ENCODE results near the gene JMJD4.

Gene JMJD4

DNA sequence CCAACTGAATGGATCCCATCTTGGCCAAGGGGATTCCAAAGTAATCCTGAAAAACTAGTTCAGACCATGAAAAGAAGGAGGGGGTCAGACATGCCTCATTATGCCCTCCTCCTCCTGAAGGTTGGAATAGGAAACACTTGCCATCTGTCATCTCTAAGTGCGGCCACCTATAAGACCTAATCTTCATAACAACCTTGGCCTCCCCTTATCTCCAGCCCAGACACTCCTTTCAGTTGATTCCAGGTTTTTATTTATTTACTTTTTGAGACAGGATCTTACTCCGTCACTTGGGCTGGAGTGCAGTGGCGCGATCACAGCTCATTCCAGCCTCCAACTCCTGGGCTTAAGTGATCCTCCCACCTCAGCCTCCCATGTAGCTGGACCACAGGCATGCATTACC is 19.9 kb upstream of the JMJD4 start:
- FAIRE-seq: no peak

DNA sequence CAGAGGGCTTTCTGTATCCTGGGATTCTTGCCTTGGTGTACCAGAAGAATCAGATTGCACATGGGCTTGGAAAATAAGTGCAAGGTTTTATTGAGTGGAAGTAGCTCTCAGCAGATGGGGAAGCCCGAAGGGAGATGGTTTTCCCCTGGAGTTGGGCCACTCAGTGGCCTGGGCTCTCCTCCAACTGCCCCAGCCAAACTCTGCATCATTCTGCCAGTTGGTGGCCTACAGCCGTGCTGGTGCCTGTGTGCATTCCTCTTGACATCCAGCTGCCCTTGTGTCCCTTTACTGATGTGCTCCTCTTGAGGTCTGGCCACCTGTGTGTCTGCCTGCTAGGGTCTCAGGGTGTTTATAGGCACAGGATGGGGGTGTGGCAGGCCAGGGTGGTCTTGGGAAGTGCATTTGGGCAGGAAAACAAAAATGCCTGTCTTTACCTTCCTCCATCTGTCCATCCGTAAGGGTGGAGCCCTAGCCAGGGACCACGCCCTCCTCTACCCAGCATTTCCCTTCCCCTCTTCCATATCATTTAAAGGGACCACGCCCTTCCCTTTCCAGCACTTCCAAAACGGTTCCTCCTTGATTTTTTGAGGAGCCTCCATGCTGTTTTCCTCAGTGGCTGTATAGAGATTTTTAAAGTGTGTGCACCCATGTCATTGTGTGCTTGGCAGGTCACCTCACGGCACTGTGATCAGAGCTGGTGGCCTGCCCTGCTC is 19.1 kb upstream of the JMJD4 start:
- FAIRE-seq (no peak), DNase-seq (ENCODE audit: extremely low spot score, insufficient read length, low read depth) (no peak)

More for the DNA sequence above, 19.9 kb upstream of the JMJD4 start:
- no peak for DNase-seq (ENCODE audit: extremely low spot score, insufficient read length, low read depth)

DNA sequence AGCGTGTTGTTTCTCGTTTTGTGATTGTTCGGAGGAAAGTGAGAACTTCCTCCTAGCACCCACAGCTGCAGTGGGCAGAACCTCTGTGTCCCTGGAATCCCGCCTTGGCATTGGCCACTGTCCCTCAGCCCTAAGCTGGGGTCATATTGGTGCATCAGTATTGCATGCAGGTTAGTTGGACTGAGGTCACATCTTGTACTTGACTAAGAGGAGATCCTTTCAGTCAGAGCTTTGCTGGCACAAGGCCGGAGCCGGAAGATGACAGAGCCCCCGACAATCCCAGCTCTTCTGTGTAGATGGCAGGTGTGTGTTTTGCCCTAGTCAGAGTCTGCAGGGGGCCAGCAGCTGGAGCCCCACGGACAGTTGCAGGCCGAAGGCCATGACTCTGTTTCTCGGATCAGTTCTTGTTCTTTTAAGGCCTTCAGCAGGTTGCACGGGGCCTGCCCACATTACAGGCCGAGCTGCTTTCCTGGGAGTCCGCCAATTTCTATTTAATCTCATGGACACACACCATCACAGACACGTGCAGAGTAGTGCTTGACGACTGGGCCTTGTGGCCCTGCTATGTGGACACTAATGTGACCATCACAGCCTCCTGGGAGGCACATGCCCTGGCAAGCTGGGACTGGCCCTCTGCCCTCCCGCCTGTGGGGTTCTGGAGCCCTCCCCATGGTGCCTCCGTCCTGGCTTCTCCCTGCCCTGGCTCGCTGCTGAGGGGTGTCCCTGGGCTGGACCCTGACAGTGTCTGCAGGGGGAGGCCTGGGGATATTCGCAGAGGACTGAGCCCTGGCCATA is 15.0 kb upstream of the JMJD4 start:
- DNase-seq (ENCODE audit: extremely low spot score, insufficient read length, low read depth): no peak
- FAIRE-seq: no peak

DNA sequence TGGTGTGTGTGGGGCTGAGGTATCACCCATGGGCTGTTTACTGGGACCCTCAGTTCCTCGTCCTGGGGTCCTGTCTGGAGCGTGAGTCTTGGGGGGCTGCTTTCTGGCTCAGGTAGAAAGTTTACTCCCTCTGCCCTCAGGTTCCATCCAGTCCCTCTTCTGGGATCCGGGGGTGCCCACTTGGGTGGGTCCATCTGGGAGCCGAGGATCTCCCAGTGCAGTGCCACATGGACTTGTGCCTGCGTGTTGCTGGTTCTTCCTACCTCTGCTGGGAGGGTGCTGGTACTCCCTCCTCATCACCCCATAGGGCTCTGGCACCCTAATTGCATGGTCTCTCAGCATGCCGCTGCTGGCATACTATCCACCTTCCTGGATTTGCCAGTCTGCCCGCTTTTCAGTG is 14.1 kb upstream of the JMJD4 start:
- no peak for FAIRE-seq
- no peak for DNase-seq (ENCODE audit: extremely low spot score, insufficient read length, low read depth)

DNA sequence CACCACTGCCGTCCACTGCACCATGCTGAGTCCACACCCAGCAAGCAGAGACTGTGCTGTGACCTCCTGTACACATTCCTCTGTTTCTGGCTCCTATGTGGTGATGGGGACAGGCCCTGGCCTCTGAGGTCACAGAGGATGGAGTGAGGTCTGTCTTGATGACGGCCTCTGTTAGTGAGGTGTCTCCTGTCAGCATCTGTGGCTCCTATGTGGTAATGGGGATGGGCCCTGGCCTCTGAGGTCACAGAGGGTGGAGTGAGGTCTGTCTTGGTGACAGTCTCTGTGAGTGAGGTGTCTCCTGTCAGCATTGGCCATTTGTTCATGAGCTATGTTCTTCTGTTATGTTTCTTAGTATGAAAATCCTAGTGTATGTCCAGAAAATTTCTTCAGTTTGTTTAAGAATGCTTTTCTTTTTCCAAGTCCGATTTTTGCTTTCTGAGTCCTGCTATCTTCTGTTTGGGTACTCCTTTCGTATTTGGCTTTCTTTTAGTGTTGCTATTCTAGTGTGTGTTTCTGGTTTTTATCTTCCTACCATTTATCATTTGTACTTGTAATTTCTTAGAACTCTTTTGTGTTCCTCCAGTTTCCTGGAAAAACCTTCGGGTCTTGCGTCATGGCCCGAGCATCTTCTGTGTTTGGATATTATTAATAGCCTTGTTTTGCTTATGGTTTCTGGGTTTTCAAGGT is 13.5 kb upstream of the JMJD4 start:
- no peak for FAIRE-seq
- no peak for DNase-seq (ENCODE audit: extremely low spot score, insufficient read length, low read depth)

DNA sequence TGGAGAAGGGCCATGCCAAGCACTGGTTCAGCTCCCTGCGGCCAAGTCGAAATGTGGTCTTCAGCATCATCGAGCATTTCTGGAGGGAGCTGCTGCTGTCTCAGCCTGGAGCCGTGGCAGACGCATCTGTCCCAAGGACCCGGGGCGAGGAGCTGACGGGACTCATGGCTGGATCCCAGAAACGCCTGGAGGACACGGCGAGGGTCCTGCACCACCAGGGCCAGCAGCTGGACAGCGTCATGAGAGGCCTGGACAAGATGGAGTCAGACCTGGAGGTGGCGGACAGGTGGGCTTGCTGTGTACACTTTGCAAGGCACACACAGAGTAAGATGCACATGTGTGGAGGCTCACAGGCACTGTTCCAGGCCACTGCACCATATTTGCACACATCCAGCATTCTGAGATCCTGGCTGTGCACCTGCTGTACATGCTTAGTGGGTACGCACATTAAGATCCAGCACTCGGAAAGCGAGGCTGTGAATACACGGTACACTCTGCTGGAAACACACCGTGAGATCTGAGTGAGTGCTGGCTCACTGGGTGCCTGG is 12.9 kb upstream of the JMJD4 start:
- DNase-seq (ENCODE audit: extremely low spot score, insufficient read length, low read depth) (no peak), FAIRE-seq (no peak)

DNA sequence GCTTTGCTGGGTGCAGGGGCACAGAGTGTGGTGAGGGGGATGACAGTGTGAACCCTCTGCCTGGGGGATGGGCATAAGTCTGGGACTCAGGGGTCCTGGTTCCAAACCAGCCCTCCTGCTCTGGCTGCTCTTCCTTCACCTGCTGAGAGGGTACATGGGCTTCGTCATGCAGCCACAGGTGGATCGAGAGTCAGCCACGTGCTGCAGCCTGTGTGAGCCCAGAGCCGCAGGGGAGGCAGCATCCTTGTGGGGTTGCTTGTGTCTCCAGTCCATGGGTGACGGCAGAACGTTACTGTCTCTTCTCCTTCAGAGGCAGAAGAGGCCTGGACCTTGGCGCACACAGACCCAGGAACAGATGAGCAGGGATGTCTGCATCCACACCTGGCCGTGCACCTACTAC is 12.3 kb upstream of the JMJD4 start:
- no peak for FAIRE-seq
- no peak for DNase-seq (ENCODE audit: extremely low spot score, insufficient read length, low read depth)

DNA sequence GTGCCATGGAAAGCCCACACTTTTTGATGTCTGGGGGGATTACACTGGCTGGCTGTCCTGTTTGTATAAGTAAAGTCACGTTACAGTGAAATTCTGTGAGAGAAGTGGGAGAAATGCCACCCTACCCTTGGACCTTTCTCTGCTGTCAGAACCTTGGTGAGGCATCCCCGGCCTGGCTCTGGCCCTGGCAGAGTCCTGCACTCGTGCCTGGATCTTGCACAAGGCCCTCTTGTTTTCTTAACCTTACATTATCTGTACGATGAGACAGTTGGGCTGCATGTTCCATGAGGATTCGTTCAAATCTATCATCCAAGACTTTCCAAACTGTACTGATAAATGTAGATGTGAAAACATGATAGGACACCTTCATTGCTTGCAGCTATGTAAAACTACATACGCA is 11.6 kb upstream of the JMJD4 start:
- FAIRE-seq: no peak
- DNase-seq (ENCODE audit: extremely low spot score, insufficient read length, low read depth): no peak

DNA sequence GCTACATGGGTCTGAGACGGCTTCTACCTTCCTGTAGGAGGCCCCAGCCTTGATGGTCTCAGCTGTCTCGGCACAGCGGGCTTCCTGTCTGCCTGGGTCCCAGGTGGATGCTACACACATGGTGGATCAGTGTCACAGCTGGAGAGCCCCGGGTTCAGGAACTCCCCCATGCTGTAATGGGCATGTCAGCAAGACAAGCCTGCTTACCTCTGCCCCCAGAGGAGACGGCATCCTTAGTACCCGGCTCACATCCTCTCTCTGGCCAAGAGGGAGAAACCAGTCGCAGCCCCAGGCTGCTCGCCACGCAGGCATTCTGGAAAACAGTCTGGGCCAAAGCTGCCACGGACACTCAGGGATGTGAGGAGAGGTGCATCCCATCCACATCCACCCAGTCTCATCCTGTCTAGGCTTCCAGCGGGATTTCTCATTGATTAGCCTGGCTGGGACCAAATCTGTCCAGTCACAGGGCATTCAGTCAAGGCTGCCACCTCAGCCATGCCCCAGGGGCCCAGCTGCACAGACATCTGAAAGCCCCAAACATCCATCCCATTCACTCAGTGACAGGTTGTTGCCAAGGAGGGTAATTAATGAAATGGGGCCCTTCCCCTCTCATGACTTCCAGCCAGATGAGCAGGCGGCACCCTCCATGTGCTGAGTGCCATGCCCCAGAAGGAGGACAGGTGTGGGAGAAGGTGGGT is 10.6 kb upstream of the JMJD4 start:
- DNase-seq (ENCODE audit: extremely low spot score, insufficient read length, low read depth) (no peak), FAIRE-seq (no peak)

DNA sequence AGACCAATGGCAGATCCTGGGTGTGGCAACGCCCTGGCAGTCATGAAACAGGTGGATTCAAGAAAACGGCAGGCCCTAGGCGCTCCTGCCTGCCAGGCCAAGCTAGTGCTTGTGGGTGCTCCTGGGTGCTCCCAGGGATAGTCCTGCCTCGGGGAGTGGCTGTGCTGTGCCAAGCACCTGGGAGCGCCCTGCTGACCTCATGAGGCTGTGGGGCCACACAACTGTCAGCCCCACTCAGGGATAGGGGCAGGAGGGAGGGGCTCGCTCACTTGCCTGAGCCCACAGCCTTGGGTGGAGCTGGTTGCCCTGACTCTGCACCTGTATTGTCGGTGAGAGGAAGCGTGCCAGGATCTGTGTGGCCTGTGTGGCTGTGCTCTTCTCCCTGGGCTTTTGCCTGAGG is 9.6 kb upstream of the JMJD4 start:
- DNase-seq (ENCODE audit: extremely low spot score, insufficient read length, low read depth): no peak
- no peak for FAIRE-seq

DNA sequence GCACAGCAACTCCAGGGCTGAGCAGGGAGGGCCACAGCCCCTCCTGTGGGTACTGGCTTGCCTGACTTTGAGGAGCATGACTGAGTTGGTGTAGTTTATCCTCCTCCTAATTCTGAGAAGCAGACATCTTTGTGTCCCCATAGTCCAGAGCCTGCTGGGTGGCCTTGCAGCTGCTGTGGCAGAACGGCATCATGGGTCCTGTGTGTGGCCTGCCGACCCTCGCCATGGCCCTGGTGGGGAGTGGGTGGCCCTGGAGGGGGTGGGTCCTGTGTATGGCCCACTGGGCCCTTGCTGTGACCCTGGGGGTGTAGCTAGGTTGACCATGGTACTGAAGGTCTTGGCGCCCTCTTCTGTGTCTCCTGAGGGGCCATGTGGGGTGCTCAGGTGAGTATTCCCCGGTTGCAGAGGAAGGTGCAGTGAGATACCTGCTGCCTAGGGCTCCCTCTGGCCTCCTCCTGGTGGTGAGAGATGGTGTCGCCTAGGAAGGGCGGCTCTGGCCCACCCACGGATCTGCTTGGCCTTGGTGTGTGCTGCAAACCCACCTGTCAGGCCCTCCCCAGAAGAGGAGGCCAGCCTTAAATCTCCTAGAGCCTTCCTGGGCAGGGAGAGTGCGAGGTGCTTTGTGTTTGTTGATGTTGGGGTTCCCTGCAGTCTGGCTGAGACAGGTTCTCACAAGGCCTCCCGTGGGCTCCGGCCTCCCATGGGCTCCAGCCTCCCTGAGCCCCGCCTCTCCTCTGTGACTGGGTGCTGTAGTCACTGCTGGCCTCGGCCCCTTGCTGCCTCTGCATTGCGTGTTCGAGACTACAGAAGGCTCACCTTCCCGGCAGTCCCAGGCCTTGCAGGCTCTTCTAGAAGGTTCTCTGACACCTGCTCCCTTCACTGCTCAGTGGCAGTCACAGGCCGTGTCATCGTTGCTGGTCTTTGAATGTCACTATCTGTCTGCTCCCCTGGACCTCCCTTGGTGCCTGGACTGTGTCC is 7.9 kb upstream of the JMJD4 start:
- DNase-seq (ENCODE audit: extremely low spot score, insufficient read length, low read depth) (no peak), FAIRE-seq (no peak)

DNA sequence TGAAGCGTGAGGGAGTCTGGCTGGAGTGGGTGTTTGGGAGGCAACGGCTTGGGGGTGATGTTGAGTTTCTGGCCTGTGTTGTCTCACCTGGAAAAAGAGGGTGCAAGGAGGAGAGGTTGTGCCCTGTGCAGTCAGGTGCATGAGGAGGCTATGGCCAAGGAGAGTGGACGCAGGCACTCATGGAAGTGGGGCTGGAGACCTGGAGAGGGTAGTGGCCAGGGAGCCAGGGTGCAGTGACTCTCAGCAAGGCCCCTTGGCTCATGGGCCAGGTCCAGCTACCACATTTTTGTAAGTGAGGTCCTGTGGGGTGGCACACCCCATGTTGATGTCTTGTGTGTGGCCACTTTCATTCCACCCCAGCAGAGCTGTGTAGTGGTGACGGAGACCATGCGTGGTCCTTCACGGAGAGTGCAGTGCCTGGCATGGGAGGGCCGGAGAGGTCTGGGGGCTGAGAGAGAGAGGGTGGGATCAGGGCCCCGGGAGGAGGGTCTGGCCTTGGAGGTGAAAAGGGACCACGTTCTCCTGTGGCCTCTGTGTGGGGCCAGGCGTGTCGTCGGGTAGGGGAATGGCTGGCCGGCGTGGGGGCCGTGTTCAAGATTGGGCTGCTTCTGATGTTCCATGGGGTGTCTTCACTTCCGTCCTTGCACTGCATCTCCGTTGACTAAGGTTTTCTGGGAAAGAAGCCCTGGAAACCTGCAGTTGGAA is 6.2 kb upstream of the JMJD4 start:
- no peak for FAIRE-seq
- no peak for DNase-seq (ENCODE audit: extremely low spot score, insufficient read length, low read depth)

DNA sequence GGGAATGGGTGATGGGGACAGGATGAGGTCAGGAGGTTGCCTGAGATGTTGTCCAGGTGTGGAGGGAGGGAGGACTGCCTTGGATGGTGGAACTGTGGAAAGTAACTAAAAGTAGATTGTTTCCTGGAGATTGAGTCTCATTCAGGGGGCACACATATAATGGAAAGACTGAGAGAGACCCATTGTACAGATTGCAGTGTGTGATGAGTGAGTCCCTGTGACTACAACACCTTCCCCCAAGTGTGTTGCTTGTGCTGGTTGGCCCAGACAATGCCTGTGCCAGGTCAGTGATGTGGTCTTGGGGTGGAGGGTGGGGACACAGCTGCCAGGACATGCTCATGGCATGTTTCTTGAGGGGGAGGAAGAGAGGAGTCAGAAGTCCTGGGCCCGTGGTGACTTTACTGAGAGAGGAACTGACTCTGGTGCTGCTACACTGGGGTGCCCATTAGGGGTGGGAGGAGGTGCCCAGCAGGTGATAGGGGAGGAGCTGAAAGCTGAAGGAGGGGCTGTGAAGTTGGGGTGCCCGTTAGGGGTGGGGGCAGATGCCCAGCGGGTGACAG is 5.4 kb upstream of the JMJD4 start:
- no peak for DNase-seq (ENCODE audit: extremely low spot score, insufficient read length, low read depth)
- FAIRE-seq: no peak

DNA sequence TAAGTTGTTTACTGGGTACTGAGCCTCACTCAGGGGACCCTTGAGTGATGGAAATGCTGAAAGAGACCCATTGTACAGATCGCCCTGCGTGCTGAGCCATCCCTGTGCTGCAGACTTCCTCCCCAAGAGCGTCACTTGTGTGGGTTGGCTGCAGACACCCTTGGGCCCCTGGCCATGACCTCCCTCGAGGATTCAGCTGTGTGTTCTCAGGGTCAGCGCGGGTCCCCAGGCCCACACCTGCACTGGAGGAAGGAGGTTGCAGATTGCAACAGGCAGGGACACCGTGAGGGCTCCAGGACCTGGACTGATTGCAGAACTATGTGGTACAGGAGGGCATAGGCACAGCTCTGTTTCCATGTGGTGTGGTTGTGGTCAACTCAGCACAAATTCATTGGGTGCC is 4.5 kb upstream of the JMJD4 start:
- FAIRE-seq (no peak), DNase-seq (ENCODE audit: extremely low spot score, insufficient read length, low read depth) (no peak)

DNA sequence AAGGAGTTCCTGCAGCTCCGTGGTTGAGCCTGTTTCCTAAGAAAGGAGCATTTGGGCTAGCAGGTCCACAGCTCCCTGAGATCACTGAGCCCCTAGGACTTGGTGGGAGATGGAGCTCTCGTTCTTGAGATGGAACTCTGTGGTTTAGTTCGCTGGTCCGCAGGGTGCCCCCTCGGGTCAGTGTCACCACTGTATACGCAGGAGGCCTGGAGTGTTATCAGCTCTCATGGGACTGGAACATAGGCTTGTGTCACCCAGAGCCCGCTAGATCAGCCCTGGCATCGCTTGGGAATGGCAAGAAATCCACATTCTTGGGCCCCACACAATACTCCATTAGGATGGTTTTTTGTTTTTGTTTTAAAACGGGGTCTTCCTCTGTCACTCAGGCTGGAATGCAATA is 3.7 kb upstream of the JMJD4 start:
- no peak for FAIRE-seq
- no peak for DNase-seq (ENCODE audit: extremely low spot score, insufficient read length, low read depth)

DNA sequence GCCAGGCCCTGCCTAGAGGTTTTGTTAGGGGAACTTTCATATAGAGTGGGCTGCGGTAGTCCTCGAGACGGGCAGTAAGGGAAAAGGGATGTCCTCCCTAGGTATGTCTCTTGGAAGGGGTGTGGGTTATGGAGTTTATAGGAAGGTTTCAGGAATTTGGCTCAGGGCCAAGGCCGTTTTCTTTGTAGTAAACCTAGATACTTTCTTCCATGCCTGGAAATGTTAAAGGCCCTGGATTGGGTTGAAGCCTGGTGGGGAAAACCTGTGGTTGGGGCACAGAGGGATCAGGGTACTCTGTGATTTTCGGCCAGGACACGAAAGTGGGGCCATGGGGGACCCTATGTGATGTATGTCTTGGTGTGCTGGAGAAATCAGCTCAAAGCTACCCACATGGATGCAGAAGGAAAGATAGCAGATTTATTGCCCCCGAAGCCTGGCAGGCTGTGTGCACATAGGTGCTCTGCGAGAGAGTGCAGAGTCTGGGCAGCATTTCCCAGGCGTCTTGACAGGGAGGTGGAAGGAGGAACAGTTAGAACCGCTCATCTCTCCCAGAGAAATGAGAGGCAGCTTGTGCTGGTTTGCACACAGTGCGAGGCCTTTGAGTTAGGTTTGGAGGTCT is 1.8 kb upstream of the JMJD4 start:
- DNase-seq (ENCODE audit: extremely low spot score, insufficient read length, low read depth) (no peak), FAIRE-seq (no peak)

DNA sequence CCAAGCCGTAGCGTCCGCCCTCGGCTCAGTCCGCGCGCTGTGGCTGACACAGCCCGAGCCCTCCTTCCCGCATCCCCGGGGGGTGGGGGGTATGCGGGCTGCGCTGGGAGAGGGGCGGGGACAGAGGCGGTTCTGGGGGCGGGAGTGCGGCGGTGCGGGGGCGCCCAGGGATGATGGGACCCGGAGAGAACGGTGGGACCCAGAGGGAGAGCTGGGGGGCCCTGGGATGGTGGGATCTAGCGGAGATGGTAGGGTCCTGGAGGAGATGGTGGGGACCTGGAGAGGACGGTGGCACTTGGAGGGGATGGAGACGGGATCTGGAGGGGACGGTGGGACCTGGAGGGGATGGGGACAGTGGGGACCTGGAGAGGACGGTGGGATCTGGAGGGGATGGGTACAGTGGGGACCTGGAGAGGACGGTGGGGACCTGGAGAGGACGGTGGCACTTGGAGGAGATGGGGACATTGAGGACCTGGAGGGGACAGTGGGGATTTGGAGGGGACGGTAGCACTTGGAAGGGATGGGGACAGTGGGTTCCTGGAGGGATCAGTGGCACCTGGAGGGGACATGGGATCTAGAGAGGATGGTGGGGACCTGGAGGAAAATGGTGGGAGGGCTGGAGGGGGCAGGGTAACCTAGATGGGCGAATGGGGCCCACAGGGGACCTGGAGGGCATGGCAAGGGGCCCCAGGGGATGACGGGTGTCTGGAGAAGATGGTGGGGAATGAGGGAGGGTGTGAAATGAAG is 610 bp upstream of the JMJD4 start:
- no peak for FAIRE-seq
- no peak for DNase-seq (ENCODE audit: extremely low spot score, insufficient read length, low read depth)
